ENCODE results near the gene BATF3.

BATF3 gene

DNA sequence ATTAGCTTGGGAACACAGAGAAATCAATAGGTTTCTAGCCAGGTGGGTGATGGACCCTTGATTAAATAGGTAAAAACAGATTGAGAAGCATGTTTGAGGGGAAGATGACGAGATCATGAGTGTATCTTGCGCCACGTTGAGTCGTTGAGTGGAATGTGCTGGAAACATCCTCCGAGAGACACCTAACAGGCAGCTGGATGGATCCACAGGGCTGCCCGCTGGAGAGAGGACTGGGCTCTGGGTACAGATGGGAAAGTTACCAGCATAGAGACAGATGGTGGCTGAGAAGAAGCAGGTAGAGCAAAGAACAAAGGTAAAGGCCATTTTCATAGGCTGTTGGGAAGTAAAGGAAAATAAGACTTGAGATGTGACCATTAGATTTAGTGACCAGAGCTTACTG is 15.6 kb downstream of the BATF3 start:
- Histone ChIP-seq H2AFZ (ENCODE audit: low read length, unreplicated experiment) (no peak overlapping the region), H3K27ac (ENCODE audit: low read depth, low read length) (no peak overlapping the region), H3K4me1 (ENCODE audit: control insufficient read depth, insufficient read depth, low read length, unreplicated experiment) (peaks cover 6% of the 10 kb centered on the region), H3K4me3 (ENCODE audit: low read depth, low read length) (no peak overlapping the region), H3K79me2 (ENCODE audit: control insufficient read depth, insufficient read depth, low read length, unreplicated experiment) (no peaks in the 10 kb centered on the region), H3K36me3 (ENCODE audit: insufficient read depth, low read length) (no peaks in the 10 kb centered on the region), H3K27me3 (ENCODE audit: insufficient read depth, low read length) (no peaks in the 10 kb centered on the region)

GRCh38 chr1:212683357-212683722 is 16.3 kb downstream of the BATF3 start:
- Histone ChIP-seq H3K27ac (ENCODE audit: low read depth, low read length) (no peak overlapping the region), H2AFZ (ENCODE audit: low read length, unreplicated experiment) (no peak overlapping the region), H3K4me1 (ENCODE audit: control insufficient read depth, insufficient read depth, low read length, unreplicated experiment) (no peaks in the 10 kb centered on the region), H3K27me3 (ENCODE audit: insufficient read depth, low read length) (no peaks in the 10 kb centered on the region), H3K4me3 (ENCODE audit: low read depth, low read length) (no peak overlapping the region), H3K79me2 (ENCODE audit: control insufficient read depth, insufficient read depth, low read length, unreplicated experiment) (no peaks in the 10 kb centered on the region), H3K36me3 (ENCODE audit: insufficient read depth, low read length) (no peaks in the 10 kb centered on the region)

- Histone ChIP-seq H3K4me3 (ENCODE audit: low read depth, low read length) (no peak overlapping the region), H3K79me2 (ENCODE audit: control insufficient read depth, insufficient read depth, low read length, unreplicated experiment) (no peaks in the 10 kb centered on the region), H3K27me3 (ENCODE audit: insufficient read depth, low read length) (no peaks in the 10 kb centered on the region), H2AFZ (ENCODE audit: low read length, unreplicated experiment) (no peak overlapping the region), H3K36me3 (ENCODE audit: insufficient read depth, low read length) (no peaks in the 10 kb centered on the region), H3K27ac (ENCODE audit: low read depth, low read length) (no peak overlapping the region), H3K4me1 (ENCODE audit: control insufficient read depth, insufficient read depth, low read length, unreplicated experiment) (no peaks in the 10 kb centered on the region)
Measured at GRCh38 chr1:212680680-212681389, 18.8 kb downstream of the BATF3 start.

DNA sequence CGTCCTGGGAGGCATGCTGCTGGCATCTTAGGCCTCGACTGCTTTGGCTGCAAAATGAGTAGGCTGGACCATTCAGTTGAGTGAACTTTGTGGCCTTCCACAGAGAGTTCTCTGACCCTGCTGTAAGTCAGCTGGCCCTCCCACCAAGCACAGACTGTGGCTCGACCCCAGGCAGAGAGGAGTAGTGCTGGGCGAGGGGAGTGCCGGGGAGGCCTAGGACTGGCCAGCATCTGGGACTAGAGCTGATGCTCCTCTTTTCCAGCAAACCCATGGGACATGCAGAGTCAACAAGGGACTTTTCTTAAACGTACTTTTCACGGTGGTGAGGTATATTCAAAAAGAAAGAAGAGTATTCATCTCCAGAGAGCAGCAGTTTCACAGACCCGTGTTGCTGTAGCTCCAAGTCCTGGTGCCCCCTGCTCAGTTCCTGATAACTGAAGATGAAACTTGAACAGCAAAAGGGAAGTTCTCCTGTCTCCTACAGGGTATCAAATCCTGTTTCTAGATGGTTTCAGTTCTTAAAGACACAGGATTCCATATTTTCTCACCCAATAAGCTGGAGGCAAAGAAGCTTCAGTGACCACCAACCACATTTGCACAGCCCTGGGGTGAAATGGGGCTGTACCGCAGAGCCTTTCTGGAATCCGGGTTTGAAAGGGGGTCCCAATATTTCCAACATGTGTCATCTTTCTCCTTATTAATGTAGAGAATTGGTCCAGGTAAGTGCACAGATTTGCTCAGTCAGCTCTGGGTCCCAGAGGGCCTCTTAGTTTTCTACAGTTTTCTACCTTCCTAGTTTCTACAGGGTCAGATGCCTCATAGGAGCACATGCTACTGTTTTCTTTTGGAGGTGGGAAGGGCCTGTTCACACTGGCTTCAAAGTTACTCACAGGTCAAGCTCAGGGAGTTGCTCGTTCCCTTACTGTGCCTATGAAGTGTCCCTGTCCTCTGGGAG is 20.9 kb downstream of the BATF3 start:
- Histone ChIP-seq H3K36me3 (ENCODE audit: insufficient read depth, low read length) (no peaks in the 10 kb centered on the region), H2AFZ (ENCODE audit: low read length, unreplicated experiment) (no peak overlapping the region), H3K27ac (ENCODE audit: low read depth, low read length) (no peak overlapping the region), H3K4me1 (ENCODE audit: control insufficient read depth, insufficient read depth, low read length, unreplicated experiment) (no peaks in the 10 kb centered on the region), H3K4me3 (ENCODE audit: low read depth, low read length) (no peak overlapping the region), H3K27me3 (ENCODE audit: insufficient read depth, low read length) (no peaks in the 10 kb centered on the region), H3K79me2 (ENCODE audit: control insufficient read depth, insufficient read depth, low read length, unreplicated experiment) (no peaks in the 10 kb centered on the region)

DNA sequence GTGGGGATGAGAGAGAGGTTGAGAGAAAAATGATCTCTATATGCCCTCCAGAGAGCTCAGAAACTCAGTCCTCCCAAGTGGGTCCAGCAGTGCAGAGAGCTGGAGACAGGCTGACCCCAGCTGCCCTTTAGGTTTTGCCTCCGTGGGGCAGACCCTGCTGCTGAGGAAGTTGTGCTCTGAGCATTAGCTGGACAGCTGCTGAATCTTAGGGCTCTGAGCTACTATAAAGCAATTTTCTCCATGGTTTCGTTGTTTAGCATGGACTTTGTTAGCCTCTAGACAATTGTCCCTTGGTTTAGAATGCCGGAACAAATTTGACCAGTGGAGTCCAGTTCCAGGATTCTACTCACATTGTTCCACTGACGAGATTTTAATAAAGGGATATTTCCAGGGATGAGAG is 22.1 kb downstream of the BATF3 start:
- Histone ChIP-seq H3K36me3 (ENCODE audit: insufficient read depth, low read length) (no peaks in the 10 kb centered on the region), H3K4me1 (ENCODE audit: control insufficient read depth, insufficient read depth, low read length, unreplicated experiment) (no peaks in the 10 kb centered on the region), H3K79me2 (ENCODE audit: control insufficient read depth, insufficient read depth, low read length, unreplicated experiment) (no peaks in the 10 kb centered on the region), H3K27me3 (ENCODE audit: insufficient read depth, low read length) (no peaks in the 10 kb centered on the region), H3K4me3 (ENCODE audit: low read depth, low read length) (no peak overlapping the region), H3K27ac (ENCODE audit: low read depth, low read length) (no peak overlapping the region), H2AFZ (ENCODE audit: low read length, unreplicated experiment) (no peak overlapping the region)

- H3K27me3 ChIP-seq (ENCODE audit: insufficient read depth, low read length) = no peaks in the 10 kb centered on the region
- no peaks in the 10 kb centered on the region for H3K4me1 ChIP-seq (ENCODE audit: control insufficient read depth, insufficient read depth, low read length, unreplicated experiment)
- H3K4me3 ChIP-seq (ENCODE audit: low read depth, low read length) = no peak overlapping the region
- no peak overlapping the region for H3K27ac ChIP-seq (ENCODE audit: low read depth, low read length)
- H3K79me2 ChIP-seq (ENCODE audit: control insufficient read depth, insufficient read depth, low read length, unreplicated experiment) = no peaks in the 10 kb centered on the region
- H3K36me3 ChIP-seq (ENCODE audit: insufficient read depth, low read length) = no peaks in the 10 kb centered on the region
- no peak overlapping the region for H2AFZ ChIP-seq (ENCODE audit: low read length, unreplicated experiment)
Measured at GRCh38 chr1:212677136-212677535, 22.5 kb downstream of the BATF3 start.

- H3K79me2 ChIP-seq (ENCODE audit: control insufficient read depth, insufficient read depth, low read length, unreplicated experiment) = no peaks in the 10 kb centered on the region
Measured at GRCh38 chr1:212675675-212676074, 24.0 kb downstream of the BATF3 start.

DNA sequence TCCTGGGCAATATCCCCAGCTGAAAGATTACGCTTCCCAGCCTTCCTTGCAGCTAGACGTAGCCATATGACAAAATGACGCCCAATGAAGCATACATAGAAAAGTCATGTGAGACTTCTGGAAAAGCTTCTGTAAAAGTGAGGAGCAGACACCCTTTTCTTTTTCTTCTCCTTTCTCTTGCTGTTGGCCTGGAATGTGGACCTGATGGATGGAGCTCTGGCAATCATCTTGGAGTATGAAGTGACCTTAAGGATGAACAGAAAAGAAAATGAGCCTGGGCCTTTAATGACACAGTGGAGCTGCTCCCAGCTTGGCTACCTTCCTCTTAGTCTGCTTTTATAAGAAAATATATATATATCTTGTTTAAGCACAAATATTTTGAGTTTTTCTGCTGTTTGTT is 24.8 kb downstream of the BATF3 start:
- H3K27me3 ChIP-seq (ENCODE audit: insufficient read depth, low read length) = no peaks in the 10 kb centered on the region
- no peak overlapping the region for H3K4me3 ChIP-seq (ENCODE audit: low read depth, low read length)
- H2AFZ ChIP-seq (ENCODE audit: low read length, unreplicated experiment) = no peak overlapping the region
- no peaks in the 10 kb centered on the region for H3K79me2 ChIP-seq (ENCODE audit: control insufficient read depth, insufficient read depth, low read length, unreplicated experiment)
- no peak overlapping the region for H3K27ac ChIP-seq (ENCODE audit: low read depth, low read length)
- H3K36me3 ChIP-seq (ENCODE audit: insufficient read depth, low read length) = no peaks in the 10 kb centered on the region
- H3K4me1 ChIP-seq (ENCODE audit: control insufficient read depth, insufficient read depth, low read length, unreplicated experiment) = peaks cover 11% of the 10 kb centered on the region

More at GRCh38 chr1:212675675-212676074, 24.0 kb downstream of the BATF3 start:
- peaks cover 11% of the 10 kb centered on the region for H3K4me1 ChIP-seq (ENCODE audit: control insufficient read depth, insufficient read depth, low read length, unreplicated experiment)
- no peak overlapping the region for H2AFZ ChIP-seq (ENCODE audit: low read length, unreplicated experiment)
- no peak overlapping the region for H3K4me3 ChIP-seq (ENCODE audit: low read depth, low read length)
- no peaks in the 10 kb centered on the region for H3K36me3 ChIP-seq (ENCODE audit: insufficient read depth, low read length)
- H3K27ac ChIP-seq (ENCODE audit: low read depth, low read length) = no peak overlapping the region
- H3K27me3 ChIP-seq (ENCODE audit: insufficient read depth, low read length) = no peaks in the 10 kb centered on the region

GRCh38 chr1:212671342-212672031 is 28.2 kb downstream of the BATF3 start:
- Histone ChIP-seq H3K4me3 (ENCODE audit: low read depth, low read length) (no peak overlapping the region), H3K27me3 (ENCODE audit: insufficient read depth, low read length) (no peaks in the 10 kb centered on the region), H3K27ac (ENCODE audit: low read depth, low read length) (no peak overlapping the region), H3K36me3 (ENCODE audit: insufficient read depth, low read length) (no peaks in the 10 kb centered on the region), H3K79me2 (ENCODE audit: control insufficient read depth, insufficient read depth, low read length, unreplicated experiment) (no peaks in the 10 kb centered on the region), H3K4me1 (ENCODE audit: control insufficient read depth, insufficient read depth, low read length, unreplicated experiment) (peaks cover 35% of the 10 kb centered on the region), H2AFZ (ENCODE audit: low read length, unreplicated experiment) (no peak overlapping the region)

DNA sequence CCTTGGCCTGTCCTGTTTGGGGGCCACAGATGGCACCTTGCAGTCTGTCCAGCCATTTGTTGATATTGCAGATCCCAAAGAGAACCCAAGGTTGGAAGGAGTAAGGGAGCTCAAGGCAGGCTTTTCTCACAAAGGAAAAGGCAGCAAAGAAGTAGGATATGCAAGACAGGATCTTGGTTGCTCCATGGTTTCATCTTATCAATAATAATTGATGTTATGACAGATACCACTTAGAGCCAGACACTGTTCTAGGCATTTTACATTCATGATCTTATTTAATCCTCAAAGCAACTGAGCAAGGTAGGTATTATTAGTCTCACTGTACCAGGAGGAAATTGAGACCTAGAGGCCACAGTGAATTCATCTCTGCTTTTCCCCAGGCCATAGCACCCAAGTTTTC is 28.8 kb downstream of the BATF3 start:
- no peak overlapping the region for H2AFZ ChIP-seq (ENCODE audit: low read length, unreplicated experiment)
- no peak overlapping the region for H3K27ac ChIP-seq (ENCODE audit: low read depth, low read length)

More for the DNA sequence above, 28.8 kb downstream of the BATF3 start:
- Histone ChIP-seq H3K4me3 (ENCODE audit: low read depth, low read length) (no peak overlapping the region), H3K36me3 (ENCODE audit: insufficient read depth, low read length) (no peaks in the 10 kb centered on the region), H3K4me1 (ENCODE audit: control insufficient read depth, insufficient read depth, low read length, unreplicated experiment) (peaks cover 38% of the 10 kb centered on the region), H3K79me2 (ENCODE audit: control insufficient read depth, insufficient read depth, low read length, unreplicated experiment) (no peaks in the 10 kb centered on the region), H3K27me3 (ENCODE audit: insufficient read depth, low read length) (no peaks in the 10 kb centered on the region)

Measured in ACC112 (cell line).